WTC11 (cell line): ENCODE data around the gene PXT1.

Experiments used
- RELA ChIP-seq: sonication (generic); formaldehyde crosslinking; IDR thresholded peaks from 2 replicates; pipeline ENCODE4 v1.8.1; 2022; ENCODE audit warnings: missing genetic modification reagents, mild to moderate bottlenecking, borderline replicate concordance
- TF ChIP-seq, protein P1 (sequence below): fragments of 200-600 bp; IDR thresholded peaks from 2 replicates; pipeline ENCODE4 v1.8.0; 2022; ENCODE audit warnings: antibody characterized with exemption
- TF ChIP-seq, protein P2 (sequence below): sonication (generic); formaldehyde crosslinking; IDR thresholded peaks from 2 replicates; pipeline ENCODE4 v1.8.1; 2023; ENCODE audit warnings: mild to moderate bottlenecking, missing genetic modification reagents

DNA sequence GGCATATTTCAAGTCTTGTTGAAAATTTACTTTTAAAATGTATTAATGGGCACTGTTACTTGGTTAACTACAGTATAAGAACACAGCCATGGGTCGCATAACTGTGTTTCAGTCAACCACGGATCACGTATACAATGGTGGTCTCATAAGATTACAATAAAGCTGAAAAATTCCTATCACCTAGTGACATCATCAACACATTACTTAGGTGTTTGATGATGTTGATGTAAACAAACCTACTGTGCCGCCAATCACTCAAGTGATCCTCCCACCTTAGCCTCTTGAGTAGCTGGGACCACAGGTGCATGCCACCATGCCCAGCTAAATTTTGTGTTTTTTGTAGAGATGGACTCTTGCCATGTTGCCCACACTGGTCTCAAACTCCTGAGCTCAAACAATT, 38.5 kb downstream of the PXT1 start:
- TF ChIP-seq, protein P1, sequence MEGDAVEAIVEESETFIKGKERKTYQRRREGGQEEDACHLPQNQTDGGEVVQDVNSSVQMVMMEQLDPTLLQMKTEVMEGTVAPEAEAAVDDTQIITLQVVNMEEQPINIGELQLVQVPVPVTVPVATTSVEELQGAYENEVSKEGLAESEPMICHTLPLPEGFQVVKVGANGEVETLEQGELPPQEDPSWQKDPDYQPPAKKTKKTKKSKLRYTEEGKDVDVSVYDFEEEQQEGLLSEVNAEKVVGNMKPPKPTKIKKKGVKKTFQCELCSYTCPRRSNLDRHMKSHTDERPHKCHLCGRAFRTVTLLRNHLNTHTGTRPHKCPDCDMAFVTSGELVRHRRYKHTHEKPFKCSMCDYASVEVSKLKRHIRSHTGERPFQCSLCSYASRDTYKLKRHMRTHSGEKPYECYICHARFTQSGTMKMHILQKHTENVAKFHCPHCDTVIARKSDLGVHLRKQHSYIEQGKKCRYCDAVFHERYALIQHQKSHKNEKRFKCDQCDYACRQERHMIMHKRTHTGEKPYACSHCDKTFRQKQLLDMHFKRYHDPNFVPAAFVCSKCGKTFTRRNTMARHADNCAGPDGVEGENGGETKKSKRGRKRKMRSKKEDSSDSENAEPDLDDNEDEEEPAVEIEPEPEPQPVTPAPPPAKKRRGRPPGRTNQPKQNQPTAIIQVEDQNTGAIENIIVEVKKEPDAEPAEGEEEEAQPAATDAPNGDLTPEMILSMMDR, result no peak
- TF ChIP-seq, protein P2, sequence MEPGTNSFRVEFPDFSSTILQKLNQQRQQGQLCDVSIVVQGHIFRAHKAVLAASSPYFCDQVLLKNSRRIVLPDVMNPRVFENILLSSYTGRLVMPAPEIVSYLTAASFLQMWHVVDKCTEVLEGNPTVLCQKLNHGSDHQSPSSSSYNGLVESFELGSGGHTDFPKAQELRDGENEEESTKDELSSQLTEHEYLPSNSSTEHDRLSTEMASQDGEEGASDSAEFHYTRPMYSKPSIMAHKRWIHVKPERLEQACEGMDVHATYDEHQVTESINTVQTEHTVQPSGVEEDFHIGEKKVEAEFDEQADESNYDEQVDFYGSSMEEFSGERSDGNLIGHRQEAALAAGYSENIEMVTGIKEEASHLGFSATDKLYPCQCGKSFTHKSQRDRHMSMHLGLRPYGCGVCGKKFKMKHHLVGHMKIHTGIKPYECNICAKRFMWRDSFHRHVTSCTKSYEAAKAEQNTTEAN (CRISPR knock-in tag), result no peak
- TF ChIP-seq RELA (CRISPR knock-in tag), result no peak
